ENCODE measurements around the gene OGFOD3.
"Not testable (repeated sequence)": the region's sequence is repeated elsewhere in the genome, so short reads cannot be mapped to it uniquely, and the experiment has no call there.

OGFOD3 gene

DNA sequence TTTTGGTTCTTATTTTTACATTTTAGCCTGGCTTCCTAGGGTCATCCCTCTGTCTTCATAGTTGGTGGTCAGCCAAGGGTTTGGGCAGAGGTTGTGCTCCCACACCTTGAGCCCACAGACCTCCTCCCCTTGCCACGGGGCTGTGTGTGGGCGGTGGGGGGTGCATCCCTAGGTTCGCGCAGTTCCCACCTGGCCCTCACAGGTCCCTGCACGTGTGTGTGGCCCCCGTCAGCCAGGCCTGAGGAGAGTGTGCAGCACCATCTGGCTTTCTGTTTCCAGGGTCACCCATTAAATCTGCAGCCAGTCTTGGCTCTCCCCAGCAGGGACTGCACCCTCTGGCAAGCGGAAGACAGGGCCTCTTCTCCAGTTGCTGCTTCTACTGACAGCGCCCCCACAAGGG, 13.6 kb upstream of the OGFOD3 start:
- DNase-seq = no peak

DNA sequence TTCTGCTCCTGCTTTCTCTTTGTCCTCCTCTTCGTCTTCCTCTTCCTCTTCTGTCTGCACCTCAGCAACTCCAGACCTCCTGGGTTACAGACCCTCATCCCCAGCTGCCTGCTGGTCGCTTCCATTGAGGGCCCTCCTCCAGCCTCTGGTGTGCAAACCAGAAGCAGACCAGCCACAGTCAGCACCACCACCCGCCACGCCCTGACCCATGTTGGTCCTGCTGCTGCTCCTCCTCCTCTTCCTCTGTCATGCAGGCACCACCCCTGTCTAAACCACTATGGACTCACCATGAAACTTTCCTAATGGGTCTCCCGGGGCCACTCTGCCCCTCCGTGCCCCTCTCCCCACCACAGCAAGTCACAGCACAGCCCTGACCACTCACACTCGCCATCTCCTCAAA, 11.4 kb upstream of the OGFOD3 start:
- DNase-seq = no peak

DNA sequence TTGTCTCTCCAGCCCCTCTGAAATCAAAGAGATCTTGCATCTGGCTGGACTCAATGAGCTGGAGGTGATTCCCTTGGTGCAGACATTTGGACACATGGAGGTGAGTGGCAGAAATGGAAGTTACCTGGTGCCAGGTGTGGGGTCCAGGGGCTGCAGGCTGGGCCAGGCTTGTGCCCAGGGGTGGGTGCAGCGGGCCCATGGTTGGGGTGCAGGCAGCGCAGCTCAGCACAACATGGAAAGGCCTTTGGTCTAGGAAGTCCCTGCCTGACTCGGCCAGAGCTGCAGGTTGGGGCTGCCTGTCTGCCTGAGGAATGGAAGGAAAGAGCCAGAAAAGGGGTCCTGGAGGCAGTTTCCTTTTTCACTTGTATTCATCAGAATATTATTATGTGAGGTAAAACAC, 10.2 kb upstream of the OGFOD3 start:
- DNase-seq = no peak

DNA sequence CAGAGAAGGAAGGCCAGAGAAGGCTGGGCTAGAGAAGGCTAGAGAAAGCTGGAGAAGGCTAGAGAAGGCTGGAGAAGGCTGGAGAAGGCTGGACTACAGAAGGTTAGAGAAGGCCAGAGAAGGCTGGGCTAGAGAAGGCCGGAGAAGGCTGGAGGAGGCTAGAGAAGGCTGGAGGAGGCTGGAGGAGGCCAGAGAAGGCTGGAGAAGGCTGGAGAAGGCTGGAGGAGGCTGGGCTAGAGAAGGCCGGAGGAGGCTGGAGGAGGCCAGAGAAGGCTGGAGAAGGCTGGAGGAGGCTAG, 6.4 kb upstream of the OGFOD3 start:
- no peak for DNase-seq

DNA sequence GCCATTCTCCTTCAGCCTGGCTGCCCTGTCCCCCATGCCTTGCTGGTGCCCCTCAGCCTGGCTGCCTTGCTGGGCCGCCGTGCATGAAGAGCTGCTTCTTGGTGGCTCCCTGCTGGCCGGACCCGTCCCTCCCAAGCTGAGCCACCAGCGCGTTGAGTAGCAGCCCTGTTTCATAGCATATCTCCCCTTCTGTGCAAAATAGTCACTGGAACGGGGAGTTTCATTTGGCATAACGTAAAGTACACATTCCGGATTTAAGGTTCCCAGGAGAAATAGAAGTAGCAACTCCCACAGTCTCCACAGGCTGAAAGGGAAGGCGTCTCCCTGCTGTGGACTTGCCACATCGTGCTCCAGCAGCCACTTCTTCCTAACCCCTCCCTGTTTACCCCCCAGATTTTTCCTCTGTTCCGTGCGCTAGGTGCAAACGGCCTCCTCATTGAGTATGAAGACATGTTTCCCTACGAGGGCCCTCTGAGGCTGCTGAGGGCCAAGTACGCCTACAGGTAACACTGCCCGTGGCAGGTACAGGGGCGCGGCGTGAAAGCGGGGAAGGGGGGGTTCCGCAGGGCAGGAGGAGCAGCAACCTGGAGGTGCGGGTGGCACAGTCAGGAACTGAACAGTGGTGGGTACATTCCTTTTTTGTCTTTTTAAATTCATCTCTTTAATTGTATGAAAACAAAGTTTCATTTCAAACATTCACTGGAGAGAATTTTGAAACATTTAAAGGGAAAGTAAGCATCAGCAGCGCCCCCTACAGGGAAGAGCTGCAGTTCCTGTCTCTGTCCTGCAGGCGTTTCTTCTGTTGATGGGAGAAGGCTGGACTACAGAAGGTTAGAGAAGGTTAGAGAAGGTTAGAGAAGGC, 5.8 kb upstream of the OGFOD3 start:
- DNase-seq = peak; percentile 64

DNA sequence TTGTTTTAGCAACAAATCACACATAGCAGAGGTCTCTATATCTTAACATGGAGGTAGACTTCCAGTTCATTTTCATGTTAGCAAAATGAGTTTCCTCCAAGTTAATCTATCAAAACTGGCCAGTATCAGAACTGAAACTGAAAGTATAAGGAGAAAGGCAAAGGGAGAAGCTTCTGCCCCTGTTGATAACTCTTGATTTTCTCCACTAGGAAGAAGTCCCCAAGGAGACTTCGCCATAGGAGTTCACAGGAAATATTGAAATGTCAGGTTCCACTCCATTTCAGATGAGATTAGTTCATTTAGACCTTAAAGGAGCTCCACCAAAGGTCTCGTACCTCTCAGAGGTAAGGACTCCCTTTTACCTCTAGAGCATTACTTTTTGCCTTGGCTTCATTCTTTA, 1.2 kb upstream of the OGFOD3 start:
- DNase-seq = peak; percentile 32

DNA sequence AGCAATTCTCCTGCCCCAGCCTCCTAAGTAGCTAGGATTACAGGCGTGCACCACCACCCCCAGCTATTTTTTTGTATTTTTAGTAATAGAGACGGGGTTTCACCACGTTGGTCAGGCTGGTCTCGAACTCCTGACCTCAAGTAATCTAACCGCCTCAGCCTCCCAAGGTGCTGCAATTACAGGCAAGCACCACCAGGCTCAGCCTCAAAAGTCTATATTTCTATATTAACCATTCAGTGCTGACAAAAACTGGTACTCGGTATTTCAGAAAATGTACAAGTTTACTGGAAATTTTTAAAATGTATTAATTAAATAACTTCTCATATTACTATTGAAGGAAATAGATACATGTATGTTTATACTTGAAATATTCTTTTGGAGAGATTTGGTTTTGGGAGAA, 1.6 kb downstream of the OGFOD3 start:
- DNase-seq = no peak

DNA sequence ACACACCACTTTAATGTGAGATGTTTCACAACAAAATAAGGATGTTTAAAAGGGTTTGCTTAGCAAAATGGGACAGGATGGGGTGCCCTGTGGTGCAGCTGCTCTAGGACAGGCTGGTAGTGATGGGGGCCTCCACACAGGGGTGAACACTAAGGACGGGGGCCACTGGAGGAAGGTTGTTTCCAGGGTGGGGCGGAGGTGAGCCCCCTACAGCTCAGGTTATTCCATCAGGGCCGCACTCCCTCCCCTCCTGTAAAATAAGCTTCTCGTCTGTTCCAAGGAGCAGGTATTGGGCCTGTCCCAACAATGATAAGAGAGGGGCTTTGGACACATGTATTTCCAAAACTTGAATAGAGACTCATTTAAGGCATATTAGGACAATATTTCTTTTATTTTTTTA, 2.1 kb downstream of the OGFOD3 start:
- DNase-seq = no peak

DNA sequence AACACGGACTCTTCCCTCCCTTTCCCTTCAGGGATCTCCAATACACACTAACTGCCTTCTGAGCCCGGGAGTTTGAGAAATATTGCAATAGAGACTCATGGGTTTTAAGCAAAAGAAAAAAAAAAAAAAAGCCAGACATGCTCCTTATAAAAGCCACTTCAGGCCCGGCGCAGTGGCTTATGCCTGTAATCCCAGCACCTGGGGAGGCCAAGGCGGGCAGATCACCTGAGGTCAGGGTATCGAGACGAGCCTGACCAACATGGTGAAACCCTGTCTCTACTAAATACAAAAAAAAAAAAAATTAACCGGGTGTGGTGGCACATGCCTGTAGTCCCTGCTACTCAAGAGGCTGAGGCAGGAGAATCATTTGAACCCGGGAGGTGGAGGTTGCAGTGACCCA, 2.6 kb downstream of the OGFOD3 start:
- DNase-seq = no peak

DNA sequence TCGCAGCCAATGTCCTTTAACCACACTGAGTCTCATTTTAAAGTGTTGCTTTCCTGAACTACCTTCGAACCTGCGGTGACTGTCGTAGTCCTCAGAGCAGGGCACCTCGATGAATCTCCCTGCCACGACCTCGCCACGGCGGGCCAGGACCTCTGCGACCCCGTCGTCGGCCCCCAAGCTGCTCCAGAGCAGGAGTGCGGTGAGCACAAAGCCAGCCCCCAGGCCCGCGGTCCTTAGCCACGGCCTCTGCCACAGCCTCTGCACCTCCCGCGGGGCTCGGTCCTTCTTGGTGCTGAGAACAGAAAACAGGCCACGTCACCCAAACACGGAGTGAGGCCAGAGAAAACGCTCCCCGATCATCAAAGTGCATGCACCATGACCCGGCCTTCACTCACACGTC, 3.0 kb downstream of the OGFOD3 start:
- DNase-seq = no peak

DNA sequence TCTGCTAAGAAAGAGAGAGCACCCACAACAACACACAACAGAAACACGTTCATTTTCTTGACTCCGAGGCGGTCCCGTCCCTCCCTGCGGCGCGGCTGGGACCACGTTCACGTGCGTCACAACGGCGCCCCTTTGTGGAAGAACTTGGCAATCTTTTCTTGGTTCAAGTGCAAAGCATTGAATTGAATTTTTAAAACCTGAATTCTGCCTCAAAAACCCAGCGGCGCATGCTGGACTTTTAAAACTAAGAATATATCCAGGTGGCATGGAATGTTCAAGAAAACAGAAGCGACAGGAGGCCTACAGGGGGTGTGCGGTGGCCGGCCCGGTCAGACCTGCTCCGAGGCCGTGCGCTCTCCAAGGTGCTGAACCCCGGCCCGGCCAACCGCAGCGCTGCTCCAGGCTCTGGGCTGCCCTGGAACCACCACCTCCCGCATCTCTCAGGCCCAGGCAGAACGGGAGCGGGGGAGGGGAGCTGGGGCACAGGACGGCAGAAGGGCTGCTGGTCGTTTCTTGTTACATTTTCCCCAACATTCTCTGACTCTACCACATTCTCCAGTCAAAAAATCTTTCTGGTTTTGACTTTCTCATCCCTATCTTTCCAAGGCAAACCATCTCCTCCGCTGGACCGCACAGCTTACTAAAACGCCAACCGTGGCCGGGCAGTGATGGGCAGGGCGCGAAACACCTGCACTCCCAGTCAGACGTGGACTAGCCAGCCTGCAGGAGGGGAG, 3.7 kb downstream of the OGFOD3 start:
- DNase-seq = peak; percentile 76

DNA sequence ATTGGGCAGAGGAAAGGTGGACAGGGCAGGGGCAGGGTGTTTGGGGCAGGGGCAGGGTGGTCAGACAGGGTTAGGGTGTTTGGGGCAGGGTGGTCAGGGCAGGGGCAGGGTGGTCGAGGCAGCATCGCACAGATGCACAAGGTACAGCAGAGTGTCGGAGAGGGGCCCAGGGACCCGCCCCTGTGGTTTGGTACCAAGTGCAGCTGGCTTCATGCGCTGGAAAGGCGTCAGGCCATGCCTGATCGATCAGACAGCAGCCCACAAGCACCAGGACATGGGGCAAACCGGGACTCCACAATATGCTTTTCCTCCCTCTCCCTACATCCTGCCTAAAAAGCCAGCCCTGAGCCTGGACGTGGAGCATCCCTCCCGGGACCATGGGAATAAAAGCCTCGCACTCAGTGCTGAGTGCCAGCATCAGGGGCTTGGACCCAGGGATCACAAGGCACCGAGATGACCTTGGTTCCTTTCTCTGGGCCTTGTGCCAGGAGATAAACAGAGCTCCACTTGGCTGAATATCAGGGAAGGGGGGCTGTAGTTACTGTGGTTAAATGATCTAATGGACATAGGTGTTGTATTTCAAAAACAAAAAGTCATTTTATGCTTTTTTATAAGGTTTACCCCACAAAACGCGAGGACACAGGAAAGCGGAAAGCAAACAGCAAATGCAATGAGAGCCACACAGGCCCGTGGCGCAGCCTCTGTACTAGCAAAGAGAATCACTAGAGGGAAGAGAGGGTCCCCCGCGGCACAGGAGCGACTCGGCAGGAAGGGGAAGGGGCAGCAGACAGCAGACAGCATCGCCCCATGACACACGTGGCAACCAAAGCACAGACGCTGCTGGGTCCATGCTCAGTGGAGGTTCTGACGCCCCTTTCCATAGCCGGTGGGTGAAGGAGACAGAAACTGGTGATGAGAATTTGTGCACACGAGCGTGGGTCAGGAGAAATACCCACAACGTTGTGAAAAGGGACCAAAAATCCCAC, 5.6 kb downstream of the OGFOD3 start:
- no peak for DNase-seq

DNA sequence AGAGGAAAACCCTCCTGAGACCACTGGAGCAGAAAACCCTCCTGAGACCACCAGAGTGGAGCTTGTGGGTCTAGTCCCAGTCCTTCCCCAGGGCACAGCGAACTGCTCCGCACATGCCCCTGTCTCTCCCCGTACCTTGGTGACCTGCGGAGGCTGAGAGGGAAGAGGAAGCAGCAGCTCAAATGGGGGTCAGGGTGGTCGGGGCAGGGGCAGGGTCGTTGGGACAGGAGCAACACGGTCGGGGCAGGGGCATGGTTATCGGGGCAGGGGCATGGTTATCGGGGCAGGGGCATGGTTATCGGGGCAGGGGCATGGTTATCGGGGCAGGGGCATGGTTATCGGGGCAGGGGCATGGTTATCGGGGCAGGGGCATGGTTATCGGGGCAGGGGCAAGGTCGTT, 6.3 kb downstream of the OGFOD3 start:
- DNase-seq = not testable (repeated sequence)

DNA sequence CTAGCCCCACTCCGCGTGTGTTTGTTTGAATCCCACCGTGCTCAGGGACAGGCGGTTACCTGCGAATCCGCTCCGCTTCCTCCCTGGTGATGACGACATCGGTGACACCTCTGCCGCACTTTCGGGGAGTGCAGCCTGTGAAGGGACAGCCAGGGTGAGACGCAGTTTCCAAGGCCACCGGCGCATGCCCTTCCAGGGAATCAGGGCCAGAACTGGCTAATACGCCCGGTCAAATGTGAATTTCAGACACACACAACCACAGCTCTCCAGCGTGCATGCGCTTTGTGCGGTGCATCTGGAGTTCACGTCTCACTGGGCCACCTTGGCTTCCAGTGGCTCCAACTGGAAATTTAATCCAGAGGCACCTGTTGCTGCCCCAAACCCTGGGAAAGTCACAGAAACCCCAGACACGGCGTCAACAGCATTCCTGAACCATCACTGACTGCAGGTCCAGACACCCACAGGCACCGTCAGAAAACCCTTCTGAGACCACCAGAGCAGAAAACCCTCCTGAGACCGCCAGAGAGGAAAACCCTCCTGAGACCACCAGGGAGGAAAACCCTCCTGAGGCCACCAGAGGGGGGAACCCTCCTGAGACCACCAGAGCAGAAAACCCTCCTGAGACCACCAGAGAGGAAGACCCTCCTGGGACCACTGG, 6.9 kb downstream of the OGFOD3 start:
- no peak for DNase-seq

DNA sequence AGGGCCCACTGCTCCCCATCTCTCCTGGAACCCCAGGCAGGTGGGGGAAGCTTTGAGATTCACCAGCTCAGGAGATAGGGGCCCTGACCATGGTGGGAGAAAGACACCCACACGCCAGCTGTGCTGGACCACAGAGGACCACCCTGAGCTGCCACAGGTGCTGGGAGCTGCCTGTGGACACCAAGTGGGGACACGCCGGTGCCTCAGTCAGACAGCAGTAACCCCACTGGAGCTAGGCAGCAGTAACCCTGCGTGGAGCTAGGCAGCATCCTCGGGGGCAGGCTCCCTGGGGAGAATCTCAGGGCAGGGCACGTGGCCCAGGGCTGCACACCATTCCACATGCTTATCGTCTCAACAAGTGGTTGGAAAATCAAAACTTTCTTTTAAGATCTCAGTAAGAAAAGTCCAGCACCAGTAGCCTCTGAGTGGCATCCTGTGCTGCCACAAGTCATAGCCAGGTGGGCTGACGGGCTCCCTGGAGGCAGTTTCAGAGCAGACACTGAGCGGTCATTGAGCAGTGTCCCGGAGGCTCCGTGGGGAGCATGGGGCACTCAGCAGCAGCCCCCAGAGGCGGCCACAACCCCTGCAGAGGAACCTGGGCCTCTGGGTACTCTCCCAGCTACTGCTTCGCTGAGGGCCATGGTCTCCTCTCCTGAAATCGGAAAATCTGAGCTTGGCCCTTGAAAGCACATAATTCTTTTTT, 8.2 kb downstream of the OGFOD3 start:
- DNase-seq = no peak

DNA sequence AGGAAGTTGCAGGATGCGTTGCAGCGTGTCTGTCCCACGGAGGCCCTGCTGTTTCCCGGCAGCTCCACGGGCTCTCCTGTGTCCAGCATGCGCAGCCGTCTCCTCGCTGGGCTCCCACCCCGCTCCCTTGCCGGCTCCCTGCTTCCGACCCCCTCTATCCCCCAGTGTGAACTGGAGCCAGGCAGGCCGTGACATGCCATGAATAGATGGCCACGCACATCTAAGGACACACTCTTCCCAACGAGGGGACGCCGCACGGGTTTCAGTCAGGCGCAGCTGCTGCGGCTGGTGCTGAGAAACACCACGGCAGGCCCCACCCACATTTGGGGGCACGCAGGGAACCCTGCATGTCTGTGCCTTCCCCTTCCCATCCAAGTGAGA, 9.5 kb downstream of the OGFOD3 start:
- no peak for DNase-seq

DNA sequence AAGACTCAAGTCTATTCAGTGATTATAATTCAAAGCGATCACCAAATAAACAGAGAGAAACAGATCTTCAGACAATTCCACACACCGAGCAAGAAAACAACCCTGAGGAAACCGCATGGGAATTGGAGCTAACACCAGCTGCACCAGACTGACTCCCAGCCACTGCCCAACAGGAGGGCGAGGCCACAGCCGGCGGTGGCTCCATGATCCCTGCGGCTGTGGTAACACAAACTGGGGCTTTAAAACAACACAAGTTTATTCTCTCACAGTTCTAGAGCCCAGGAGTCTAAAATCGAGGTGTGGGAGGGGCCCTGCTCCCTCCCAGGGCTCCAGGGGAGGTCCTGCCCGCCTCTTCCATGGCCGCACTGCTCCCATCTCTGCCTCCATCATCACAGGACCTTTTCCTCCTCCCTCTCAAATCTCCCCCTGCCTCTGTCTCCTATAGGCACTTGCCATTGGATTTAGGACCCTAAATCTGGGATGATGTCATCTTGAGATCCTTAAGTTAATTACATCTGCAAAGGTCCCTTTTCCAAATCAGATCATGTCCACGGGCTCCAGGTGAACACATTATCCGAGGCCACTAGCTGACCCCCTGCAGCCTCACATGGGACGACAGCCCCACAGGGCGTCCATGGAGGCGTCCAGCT, 10.0 kb downstream of the OGFOD3 start:
- DNase-seq = no peak

DNA sequence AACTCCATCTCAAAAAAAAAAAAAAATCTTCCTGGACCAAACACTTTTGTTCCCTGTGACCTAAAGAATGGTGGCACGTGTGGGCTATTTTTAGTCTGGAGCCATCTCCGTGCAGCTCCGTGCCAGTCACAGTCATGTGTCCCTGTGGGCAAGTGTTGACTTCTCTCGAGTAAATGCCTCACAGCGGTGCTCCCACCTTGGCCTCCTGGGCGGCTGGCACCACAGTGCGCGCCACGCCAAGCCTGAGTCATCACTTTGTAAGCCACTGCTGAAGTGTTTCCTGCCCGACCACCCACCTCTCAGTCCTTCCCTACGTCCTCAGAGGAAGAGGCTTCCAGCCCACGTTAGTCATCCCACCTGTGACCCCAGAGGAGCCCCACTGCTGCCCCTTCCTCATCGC, 11.1 kb downstream of the OGFOD3 start:
- no peak for DNase-seq

DNA sequence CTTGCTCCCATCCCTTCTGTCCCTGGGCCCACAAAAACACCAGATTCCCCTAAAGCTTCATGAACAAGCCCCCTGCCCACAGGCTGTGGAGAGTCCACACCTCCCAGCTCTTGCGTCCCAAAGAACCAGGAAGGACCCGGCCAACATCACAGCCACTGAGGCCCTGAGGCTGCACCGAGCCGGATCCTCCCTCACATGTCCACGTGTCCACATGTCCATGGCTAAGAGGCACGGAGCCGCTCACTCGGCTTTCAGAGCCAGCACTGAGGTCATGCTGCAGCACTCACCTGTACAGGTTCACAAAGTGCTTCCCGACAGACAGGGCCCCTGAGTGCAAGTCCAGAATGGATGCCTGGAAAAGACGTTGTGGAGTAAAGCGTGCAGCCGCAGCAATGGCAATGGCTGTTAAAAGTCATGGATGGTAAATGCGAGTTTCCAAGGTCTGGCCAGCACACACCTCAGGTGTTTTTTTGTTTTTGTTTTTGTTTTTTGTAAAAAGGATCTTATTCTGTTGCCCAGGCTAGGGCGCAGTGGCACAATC, 12.2 kb downstream of the OGFOD3 start:
- DNase-seq = no peak

DNA sequence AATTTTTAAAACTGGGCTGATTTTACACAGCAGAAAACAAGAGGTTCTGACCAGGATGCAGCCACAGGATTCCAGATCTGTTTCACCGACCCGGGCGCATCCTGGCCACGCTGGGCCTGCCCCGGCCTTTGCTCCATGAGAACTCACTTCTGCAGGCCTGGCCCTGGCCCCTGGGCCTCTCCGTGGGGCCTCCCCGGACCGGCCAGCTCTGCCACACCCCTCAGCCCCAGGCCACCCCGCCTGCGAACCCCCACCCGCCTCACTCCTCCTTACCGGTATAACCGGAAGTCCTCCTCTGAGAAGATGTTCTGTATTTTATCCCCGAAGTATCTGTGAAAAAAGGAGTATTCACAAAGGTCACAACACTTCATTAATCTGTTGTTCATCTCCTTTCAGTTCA, 13.3 kb downstream of the OGFOD3 start:
- no peak for DNase-seq

All from CD4-positive, alpha-beta T cell treated with Interleukin-17A for 1 hour (primary cell).